GM10266 (cell line): ENCODE measurements around the gene MYO1D.

Experiments used
- DNase-seq: peaks from one replicate; pipeline ENCODE4 v3.0.0; 2012; ENCODE audit errors: extremely low spot score
- TF ChIP-seq, protein P1 (sequence below): IDR thresholded peaks from 2 replicates; pipeline ENCODE4 v1.5.1; 2012; ENCODE audit warnings: mild to moderate bottlenecking, low read depth; ENCODE audit not compliant: control insufficient read depth, insufficient read depth; ENCODE audit errors: missing control alignments

The MYO1D gene

DNA sequence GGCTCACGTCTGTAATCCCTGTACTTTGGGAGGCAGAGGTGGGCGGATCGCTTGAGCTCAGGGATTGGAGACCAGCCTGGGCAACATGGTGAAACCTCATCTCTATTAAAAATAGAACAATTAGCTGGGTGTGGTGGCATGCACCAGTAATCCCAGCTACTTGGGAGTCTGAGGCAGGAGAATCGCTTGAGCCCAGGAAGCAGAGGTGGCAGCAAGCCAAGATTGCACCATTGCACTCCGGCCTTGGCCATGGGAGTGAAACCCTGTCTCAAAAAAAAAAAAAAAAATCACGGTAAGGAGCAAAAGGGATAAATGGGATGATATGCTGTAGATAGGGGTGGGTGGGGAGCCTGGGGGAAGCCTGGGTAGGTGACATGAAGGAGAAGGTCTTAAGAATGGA, 30.7 kb upstream of the MYO1D start:
- TF ChIP-seq, protein P1, sequence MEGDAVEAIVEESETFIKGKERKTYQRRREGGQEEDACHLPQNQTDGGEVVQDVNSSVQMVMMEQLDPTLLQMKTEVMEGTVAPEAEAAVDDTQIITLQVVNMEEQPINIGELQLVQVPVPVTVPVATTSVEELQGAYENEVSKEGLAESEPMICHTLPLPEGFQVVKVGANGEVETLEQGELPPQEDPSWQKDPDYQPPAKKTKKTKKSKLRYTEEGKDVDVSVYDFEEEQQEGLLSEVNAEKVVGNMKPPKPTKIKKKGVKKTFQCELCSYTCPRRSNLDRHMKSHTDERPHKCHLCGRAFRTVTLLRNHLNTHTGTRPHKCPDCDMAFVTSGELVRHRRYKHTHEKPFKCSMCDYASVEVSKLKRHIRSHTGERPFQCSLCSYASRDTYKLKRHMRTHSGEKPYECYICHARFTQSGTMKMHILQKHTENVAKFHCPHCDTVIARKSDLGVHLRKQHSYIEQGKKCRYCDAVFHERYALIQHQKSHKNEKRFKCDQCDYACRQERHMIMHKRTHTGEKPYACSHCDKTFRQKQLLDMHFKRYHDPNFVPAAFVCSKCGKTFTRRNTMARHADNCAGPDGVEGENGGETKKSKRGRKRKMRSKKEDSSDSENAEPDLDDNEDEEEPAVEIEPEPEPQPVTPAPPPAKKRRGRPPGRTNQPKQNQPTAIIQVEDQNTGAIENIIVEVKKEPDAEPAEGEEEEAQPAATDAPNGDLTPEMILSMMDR = no peak
- DNase-seq = no peak

DNA sequence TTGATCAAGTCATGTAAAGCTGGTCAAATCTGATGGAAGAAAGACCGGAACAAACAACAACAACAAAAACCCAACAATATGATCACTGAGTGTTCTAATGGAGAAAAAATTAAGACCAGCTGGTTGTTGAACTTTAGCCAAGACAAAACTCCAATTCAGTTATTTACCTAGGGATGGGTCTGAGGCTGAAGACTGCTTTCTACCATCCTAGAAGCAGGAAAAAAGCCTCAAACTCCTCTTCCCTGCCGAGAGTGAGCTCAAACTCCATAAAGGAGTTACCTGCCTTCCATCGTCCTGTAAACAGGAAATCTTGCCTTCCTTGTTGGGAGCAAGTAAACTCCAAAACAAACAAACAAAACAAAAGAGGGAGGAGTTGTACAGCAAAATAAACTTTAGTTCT, 28.0 kb upstream of the MYO1D start:
- no peak for DNase-seq
- TF ChIP-seq, protein P1 = no peak

DNA sequence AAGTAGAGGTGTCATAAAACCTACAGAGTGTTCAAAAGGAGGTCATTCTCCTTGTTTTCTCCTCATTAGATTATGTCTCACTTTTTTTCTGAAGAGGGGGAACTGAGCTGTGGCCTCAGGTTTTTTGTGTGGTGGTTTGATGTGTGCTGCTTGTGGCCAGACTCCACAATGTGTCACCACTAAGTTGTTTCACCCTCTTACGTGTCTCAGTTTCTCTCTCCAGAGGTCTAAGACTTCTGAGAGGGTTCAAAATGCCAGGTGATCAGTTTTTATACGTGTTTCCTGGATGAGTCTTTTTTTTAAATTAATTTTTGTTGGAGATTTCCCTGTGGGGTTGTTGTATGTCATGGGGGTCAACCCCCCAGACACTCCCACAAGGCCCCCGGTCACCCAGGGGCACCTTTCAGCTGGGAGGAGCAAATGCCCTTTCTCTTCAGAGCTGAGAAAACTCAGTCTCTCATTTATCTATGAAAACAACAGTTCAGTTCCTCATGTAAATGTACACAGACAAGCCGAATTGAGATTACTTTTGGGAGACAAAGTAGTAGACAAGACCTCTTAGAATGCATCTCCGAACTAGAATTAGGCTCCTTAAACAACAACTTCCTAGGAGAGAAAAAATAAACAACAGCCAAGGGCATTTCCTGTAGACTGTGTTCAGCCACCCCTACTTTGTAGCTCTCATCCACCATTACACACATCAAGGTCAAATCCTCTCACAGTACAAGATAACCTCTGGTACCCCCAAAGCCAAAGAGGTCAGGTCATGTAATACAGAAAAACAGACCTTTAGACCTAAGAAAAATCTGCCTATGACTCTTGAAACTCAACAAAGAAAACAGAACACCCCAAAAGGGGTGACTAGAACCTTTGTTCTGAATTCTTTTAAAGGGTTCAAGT, 27.1 kb upstream of the MYO1D start:
- TF ChIP-seq, protein P1 = no peak
- no peak for DNase-seq

DNA sequence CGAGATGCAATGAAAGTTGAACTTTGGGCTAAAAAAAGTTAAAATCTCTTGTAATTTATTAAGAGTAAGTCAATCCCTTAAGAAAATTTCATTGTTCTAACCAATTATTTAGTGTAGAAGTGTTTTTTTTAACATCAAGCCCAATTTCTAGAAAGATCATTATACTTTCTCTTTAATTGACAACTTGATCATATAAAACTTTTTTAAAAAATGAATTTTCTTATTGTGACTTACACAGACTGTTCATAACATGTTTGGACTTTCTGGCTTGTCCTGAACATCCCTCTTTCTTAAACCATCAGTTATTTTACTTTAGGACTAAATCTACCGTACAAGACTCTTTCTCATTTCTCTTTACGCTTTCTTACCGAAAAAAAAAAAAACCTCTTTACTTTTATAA, 24.8 kb upstream of the MYO1D start:
- TF ChIP-seq, protein P1 = no peak
- DNase-seq = no peak

DNA sequence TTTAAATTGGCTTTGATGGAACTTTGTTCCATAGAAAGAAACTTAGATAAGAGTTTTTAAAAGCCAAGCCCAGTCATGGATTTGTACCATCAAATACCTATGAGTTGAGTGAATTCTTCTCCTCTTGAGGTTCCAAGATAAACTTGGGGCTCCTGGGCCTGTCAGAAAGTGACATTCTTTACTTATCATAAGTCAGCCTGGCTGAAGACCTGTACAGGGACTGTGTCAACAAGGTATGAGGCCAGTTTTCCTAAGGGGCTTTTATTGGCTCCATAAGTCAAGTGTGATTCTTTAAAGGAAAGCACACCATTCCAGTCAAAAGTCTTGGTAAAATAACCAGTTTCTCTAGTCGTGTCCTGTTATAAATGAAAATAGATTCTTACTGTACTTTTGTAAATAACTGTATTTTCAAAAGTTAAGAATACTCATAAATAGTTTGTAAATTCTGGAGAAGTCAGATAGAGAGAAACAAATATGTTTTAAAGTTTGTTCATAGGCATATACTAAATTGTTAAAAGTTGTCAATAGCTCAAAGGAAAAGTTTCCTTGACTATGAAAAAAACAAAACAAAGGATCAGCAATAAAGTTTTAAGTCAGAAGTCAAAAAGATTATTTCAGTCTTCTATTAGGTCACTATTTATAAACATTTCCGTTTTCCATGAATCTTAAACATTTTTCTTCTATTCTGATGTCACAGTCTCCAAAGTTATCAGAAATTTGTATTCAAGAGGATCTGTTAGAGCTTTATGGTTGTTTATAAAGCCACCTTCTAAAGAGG, 22.5 kb upstream of the MYO1D start:
- TF ChIP-seq, protein P1 = no peak
- DNase-seq = no peak

DNA sequence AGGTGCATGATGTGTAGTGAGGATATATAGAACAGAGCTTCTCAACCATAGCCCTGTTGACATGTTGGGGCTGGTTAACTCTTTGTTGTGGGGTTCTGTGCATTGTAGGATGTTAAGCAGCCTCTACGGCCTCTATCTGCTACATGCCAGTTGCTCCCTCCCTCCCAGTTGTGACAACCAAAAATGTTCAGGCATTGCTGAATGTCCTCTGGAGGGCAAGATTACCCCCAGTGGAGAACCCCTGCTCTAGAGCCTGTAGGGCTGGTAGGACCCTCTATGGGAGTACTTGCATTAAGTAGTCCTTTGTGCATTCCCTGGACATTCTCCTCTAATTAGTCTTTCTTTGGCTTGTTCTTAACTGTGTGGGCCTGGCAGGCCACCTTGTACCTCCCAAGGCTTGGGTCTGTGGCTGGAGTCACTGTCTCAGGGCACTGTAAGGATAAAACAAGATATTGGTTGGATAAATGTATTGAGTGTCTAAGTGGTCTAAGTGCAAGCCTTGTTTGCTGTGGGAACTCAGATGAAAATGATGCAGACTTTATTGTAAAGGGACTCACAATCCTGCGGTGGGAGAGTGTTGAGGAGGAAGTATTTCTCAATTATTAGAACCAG, 19.8 kb upstream of the MYO1D start:
- no peak for DNase-seq
- TF ChIP-seq, protein P1 = no peak
